HepG2 (cell line): ENCODE results near the gene CLDN9. TPM values are rescaled to one million over a fixed set of nuclear protein-coding genes. Genes with fewer than 3 reads are reported as not detected.

Source experiments
- ARID3A ChIP-seq: IDR thresholded peaks from 2 replicates; pipeline ENCODE4 v1.6.1; 2012; ENCODE audit warnings: low read depth, low read length, improper control_type of control experiment
- CHD4 ChIP-seq: fragments of 200-600 bp; sonication (generic); IDR thresholded peaks from 2 replicates; pipeline ENCODE4 v1.7.0; 2017; ENCODE audit warnings: mild to moderate bottlenecking, low read length, borderline replicate concordance
- EZH2 ChIP-seq: conservative IDR thresholded peaks from 2 replicates; pipeline ENCODE4 v1.6.1; 2012; ENCODE audit warnings: mild to moderate bottlenecking, low read depth, low read length, moderate library complexity
- ONECUT2 ChIP-seq: sonication (generic); formaldehyde crosslinking; IDR thresholded peaks from 2 replicates; pipeline ENCODE4 v1.4.0; 2020; ENCODE audit warnings: missing genetic modification reagents
- PCBP2 ChIP-seq: fragments of 200-400 bp; formaldehyde crosslinking; optimal IDR thresholded peaks from 2 replicates; pipeline ENCODE3; 2018; ENCODE audit warnings: low read length, low read depth; ENCODE audit not compliant: poor library complexity, severe bottlenecking
- PREB ChIP-seq: sonication (generic); formaldehyde crosslinking; IDR thresholded peaks from 2 replicates; pipeline ENCODE4 v1.4.0; 2020; ENCODE audit warnings: missing genetic modification reagents
- RFXAP ChIP-seq: sonication (generic); formaldehyde crosslinking; IDR thresholded peaks from 2 replicates; pipeline ENCODE4 v1.4.0; 2020; ENCODE audit warnings: missing genetic modification reagents, borderline replicate concordance
- RORA ChIP-seq: sonication (generic); formaldehyde crosslinking; IDR thresholded peaks from 2 replicates; pipeline ENCODE4 v1.5.0; 2020; ENCODE audit warnings: mild to moderate bottlenecking, missing genetic modification reagents, moderate library complexity
- SETDB1 ChIP-seq: sonication (generic); formaldehyde crosslinking; IDR thresholded peaks from 2 replicates; pipeline ENCODE4 v1.5.1; 2020; ENCODE audit warnings: missing genetic modification reagents, mild to moderate bottlenecking, borderline replicate concordance
- SNRNP70 ChIP-seq: fragments of 200-400 bp; formaldehyde crosslinking; IDR thresholded peaks from 2 replicates; pipeline ENCODE4 v1.6.1; 2017; ENCODE audit warnings: mild to moderate bottlenecking, low read depth, low read length, moderate library complexity
- SOX13 ChIP-seq, 3 experiments: fragments of 450-650 bp in 1 of 3; sonication (generic) in 1 of 3; formaldehyde crosslinking in 1 of 3; IDR thresholded peaks in 2 of 3; conservative IDR thresholded peaks in 1 of 3; 2 replicates each; pipeline versions ENCODE4 v1.5.0 to v1.6.1; 2016 to 2020; ENCODE audit warnings: antibody characterized with exemption in 1 of 3, mild to moderate bottlenecking in 1 of 3, missing compliant biosample characterization in 1 of 3, missing genetic modification reagents in 1 of 3, moderate library complexity in 1 of 3
- SRY ChIP-seq: sonication (generic); formaldehyde crosslinking; IDR thresholded peaks from 2 replicates; pipeline ENCODE4 v1.8.0; 2022; ENCODE audit warnings: mild to moderate bottlenecking, missing genetic modification reagents
- TFDP2 ChIP-seq: sonication (generic); formaldehyde crosslinking; IDR thresholded peaks from 2 replicates; pipeline ENCODE4 v1.4.0; 2020; ENCODE audit warnings: missing genetic modification reagents
- ZNF136 ChIP-seq: sonication (generic); formaldehyde crosslinking; IDR thresholded peaks from 2 replicates; pipeline ENCODE4 v1.8.1; 2022; ENCODE audit warnings: low read depth, mild to moderate bottlenecking, moderate library complexity, missing genetic modification reagents
- ZNF160 ChIP-seq: sonication (generic); formaldehyde crosslinking; IDR thresholded peaks from 2 replicates; pipeline ENCODE4 v1.8.0; 2022; ENCODE audit warnings: mild to moderate bottlenecking, inconsistent platforms, missing genetic modification reagents
- ZNF234 ChIP-seq: sonication (generic); formaldehyde crosslinking; conservative IDR thresholded peaks from 2 replicates; pipeline ENCODE4 v1.5.1; 2020; ENCODE audit warnings: mild to moderate bottlenecking, missing genetic modification reagents
- ZNF24 ChIP-seq: fragments of 450-650 bp; IDR thresholded peaks from 2 replicates; pipeline ENCODE4 v1.6.1; 2017; ENCODE audit warnings: antibody characterized with exemption, mild to moderate bottlenecking
- ZNF282 ChIP-seq: fragments of 450-650 bp; IDR thresholded peaks from 2 replicates; pipeline ENCODE4 v1.6.1; 2018; ENCODE audit not compliant: partially characterized antibody
- ZNF549 ChIP-seq: sonication (generic); formaldehyde crosslinking; IDR thresholded peaks from 2 replicates; pipeline ENCODE4 v1.5.0; 2020; ENCODE audit warnings: missing genetic modification reagents
- ZNF841 ChIP-seq: sonication (generic); formaldehyde crosslinking; IDR thresholded peaks from 2 replicates; pipeline ENCODE4 v1.8.1; 2023; ENCODE audit warnings: missing genetic modification reagents, borderline replicate concordance
- polyA plus RNA-seq, 8 experiments: library from polyadenylated mRNA; depleted of rRNA in 3 of 8; stranded (reverse) in 7 of 8; unstranded in 1 of 8; fragments of >200 nt; fragmentation: Illumina TruSeq in 4 of 8; extraction: Trizol in 4 of 8; gene quantifications; 2 replicates each; pipeline versions ENCODE4 v1.2.1 to v1.2.3, GENCODE V29; 2011 to 2016; ENCODE audit warnings: low read depth in 4 of 8, missing spikeins in 1 of 8, mixed read lengths in 1 of 8; ENCODE audit not compliant: insufficient read depth in 1 of 8
- total RNA-seq, 5 experiments: library from RNA; depleted of rRNA; stranded (reverse); fragments of >200 nt; fragmentation: Illumina TruSeq; extraction: Trizol; gene quantifications; 2 replicates each; pipeline ENCODE4 v1.2.3, GENCODE V29; 2016; ENCODE audit warnings: low read depth in 1 of 5
- TF ChIP-seq, protein P1 (sequence below): fragments of 450-650 bp; IDR thresholded peaks from 2 replicates; pipeline ENCODE4 v1.6.1; 2017

CLDN9 gene
- total and polyA plus RNA-seq, 2 of the 13 experiments (the other 11 are each of a cell fraction or from before 2014, with no cell fraction given): 0.15 to 0.26 TPM

- TF ChIP-seq RORA (no peak), ZNF549 (CRISPR knock-in tag) (no peak), ONECUT2 (CRISPR knock-in tag) (no peak), ZNF841 (no peak), PCBP2 (no peak), SETDB1 (no peak), SOX13 (IDR thresholded peaks at IDR 0.05) (0 out of 2 replicates have a peak, but pooled peaks have one; percentile 10), SOX13 (CRISPR knock-in tag; conservative IDR thresholded peaks at IDR 0.05 in 1 of 2, IDR thresholded peaks at IDR 0.05 in 1 of 2) (peak in 1 of 2 experiments; percentile 8; a peak in 1 of 4 replicates), TFDP2 (CRISPR knock-in tag) (peak; percentile 70), ZNF234 (CRISPR knock-in tag) (no peak), ZNF160 (CRISPR knock-in tag) (no peak), EZH2 (no peak), CHD4 (no peak), ZNF136 (CRISPR knock-in tag) (no peak), PREB (CRISPR knock-in tag) (no peak), ARID3A (no peak), SNRNP70 (no peak), ZNF282 (no peak), ZNF24 (no peak), RFXAP (no peak), SRY (CRISPR knock-in tag) (0 out of 2 replicates have a peak, but pooled peaks have one; percentile 21)
- TF ChIP-seq, protein P1, sequence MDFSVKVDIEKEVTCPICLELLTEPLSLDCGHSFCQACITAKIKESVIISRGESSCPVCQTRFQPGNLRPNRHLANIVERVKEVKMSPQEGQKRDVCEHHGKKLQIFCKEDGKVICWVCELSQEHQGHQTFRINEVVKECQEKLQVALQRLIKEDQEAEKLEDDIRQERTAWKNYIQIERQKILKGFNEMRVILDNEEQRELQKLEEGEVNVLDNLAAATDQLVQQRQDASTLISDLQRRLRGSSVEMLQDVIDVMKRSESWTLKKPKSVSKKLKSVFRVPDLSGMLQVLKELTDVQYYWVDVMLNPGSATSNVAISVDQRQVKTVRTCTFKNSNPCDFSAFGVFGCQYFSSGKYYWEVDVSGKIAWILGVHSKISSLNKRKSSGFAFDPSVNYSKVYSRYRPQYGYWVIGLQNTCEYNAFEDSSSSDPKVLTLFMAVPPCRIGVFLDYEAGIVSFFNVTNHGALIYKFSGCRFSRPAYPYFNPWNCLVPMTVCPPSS: no peak
These were observed 31.4 kb upstream of the CLDN9 start (continued) for GRCh38 chr16:2981177-2981898.
